Ectodermal cell (in vitro differentiated cells): Measurements from ENCODE around the gene ACYP2.

Source experiments
- H3K27ac ChIP-seq: 2 replicates; pipeline ENCODE4 v1.7.0; 2013; ENCODE audit warnings: mild to moderate bottlenecking, low read depth, low read length; ENCODE audit not compliant: insufficient read depth, poor library complexity, severe bottlenecking
- H3K27me3 ChIP-seq: 2 replicates; pipeline ENCODE4 v1.7.0; 2013; ENCODE audit warnings: mild to moderate bottlenecking, low read length; ENCODE audit not compliant: insufficient read depth, control insufficient read depth, poor library complexity, severe bottlenecking
- H3K36me3 ChIP-seq: one replicate; pipeline ENCODE4 v1.7.0; 2013; ENCODE audit warnings: low read length; ENCODE audit not compliant: control insufficient read depth, insufficient read depth
- H3K4me1 ChIP-seq: one replicate; pipeline ENCODE4 v1.7.0; 2013; ENCODE audit warnings: low read length; ENCODE audit not compliant: control insufficient read depth, insufficient read depth
- H3K4me3 ChIP-seq: 2 replicates; pipeline ENCODE4 v1.7.0; 2013; ENCODE audit warnings: low read depth, low read length, control low read depth; ENCODE audit not compliant: insufficient read depth
- H3K9me3 ChIP-seq: 2 replicates; pipeline ENCODE4 v1.7.0; 2013; ENCODE audit warnings: mild to moderate bottlenecking, low read length, moderate library complexity; ENCODE audit not compliant: control insufficient read depth
- WGBS, 2 experiments: methylation state at CpG; one replicate each; pipeline ENCODE4 v1.1.7; 2013; ENCODE audit warnings: missing lambda C conversion rate in 2 of 2; 5-methylcytosine and 5-hydroxymethylcytosine counted together

Gene ACYP2

DNA sequence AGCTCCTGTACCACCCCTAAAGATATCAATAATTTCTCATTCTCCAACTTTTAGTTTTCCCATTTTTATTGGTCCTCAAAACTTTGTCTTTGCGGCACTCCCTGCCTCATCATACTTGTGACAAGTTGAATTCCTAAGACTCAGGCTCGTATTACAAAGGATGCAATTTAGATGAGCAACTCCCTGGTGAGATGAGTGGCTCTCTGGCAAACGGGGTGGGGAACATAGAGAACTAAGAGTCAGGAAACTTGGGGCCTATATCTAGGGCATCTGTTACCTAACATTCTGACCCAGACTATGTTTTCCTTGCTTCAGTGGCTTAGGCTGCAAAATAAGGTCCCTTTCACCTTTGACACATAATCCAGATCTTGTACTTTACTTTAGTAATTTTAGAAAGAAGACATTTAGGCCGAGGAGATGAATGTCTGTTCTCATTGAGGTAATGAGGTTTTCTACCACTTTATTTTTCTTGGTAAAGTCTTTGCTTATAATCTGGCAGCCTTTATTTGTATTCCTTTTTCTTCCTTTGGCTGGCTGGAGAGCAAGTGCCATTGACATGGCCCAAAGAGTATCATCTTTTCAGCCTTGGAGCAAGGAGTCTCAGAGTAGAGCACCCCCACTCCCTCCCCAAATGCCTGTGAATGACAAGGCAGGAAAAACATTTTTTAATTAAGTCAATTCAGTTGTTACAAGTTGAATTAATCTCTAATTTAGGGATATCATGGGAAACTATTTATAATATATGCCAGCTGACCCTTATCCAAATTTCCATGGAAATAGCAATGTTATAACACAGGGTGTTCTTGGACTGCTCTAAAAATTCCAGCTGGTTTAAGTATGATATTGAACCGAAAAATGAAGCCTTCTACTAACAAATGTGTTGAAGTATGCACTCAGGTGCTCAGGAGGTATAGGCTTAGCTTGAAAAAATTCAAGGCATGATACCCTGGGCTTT lies 125.4 kb downstream of the ACYP2 start:
- Histone ChIP-seq H3K27me3 (no peaks in the 10 kb centered on the region), H3K9me3 (peaks cover 2% of the 10 kb centered on the region), H3K4me3 (no peak overlapping the region), H3K36me3 (no peaks in the 10 kb centered on the region), H3K27ac (no peak overlapping the region), H3K4me1 (peaks cover 15% of the 10 kb centered on the region)
- WGBS, 2 experiments: 43 to 44% methylated on average over 5 of the region's 5 CpGs

DNA sequence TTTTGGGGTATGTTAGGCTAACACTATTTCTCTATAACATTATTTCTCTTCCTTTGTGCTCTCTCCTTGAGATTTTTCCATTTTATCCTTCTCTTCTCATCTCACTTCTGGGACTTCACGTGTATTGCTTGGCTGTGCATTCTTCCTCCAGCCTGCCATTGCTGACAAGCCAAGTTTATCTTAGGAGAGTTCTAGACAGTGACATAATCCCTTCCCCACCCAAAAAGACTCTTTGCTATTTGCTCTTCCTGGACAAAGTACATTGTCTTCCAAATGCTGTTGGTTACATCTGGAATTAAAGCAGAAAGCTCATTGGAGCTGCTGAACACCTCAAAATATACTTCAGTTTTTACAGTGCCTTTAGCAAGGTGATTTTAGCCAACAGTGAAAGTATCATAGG lies 131.7 kb downstream of the ACYP2 start:
- H3K4me3 ChIP-seq: no peak overlapping the region
- no peak overlapping the region for H3K27ac ChIP-seq
- no peaks in the 10 kb centered on the region for H3K27me3 ChIP-seq
- no peaks in the 10 kb centered on the region for H3K36me3 ChIP-seq
- 87 to 89% methylated on average over 1 of the region's 1 CpG for WGBS, 2 experiments
- no peaks in the 10 kb centered on the region for H3K4me1 ChIP-seq
- H3K9me3 ChIP-seq: no peaks in the 10 kb centered on the region

DNA sequence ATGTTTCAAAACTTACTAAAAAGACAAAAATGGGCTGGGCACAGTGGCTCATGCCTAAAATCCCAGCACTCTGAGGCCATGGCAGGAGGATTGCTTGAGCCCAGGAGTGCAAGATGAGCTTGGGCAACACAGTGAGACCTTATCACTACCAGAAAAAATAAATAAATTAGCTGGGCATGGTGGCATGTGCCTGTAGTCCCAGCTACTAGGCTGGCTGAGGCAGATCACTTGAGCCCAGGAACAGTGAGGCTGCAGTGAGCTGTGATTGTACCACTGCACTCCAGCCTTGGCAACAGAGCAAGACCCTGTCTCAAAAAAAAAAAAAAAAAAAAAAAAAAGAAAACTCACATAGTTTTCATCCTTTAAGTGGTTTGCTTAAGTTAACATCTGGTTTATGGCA lies 134.2 kb downstream of the ACYP2 start:
- H3K9me3 ChIP-seq: no peaks in the 10 kb centered on the region
- H3K4me3 ChIP-seq: no peak overlapping the region
- H3K27me3 ChIP-seq: no peaks in the 10 kb centered on the region
- no peak overlapping the region for H3K27ac ChIP-seq
- no peaks in the 10 kb centered on the region for H3K36me3 ChIP-seq
- no peaks in the 10 kb centered on the region for H3K4me1 ChIP-seq

DNA sequence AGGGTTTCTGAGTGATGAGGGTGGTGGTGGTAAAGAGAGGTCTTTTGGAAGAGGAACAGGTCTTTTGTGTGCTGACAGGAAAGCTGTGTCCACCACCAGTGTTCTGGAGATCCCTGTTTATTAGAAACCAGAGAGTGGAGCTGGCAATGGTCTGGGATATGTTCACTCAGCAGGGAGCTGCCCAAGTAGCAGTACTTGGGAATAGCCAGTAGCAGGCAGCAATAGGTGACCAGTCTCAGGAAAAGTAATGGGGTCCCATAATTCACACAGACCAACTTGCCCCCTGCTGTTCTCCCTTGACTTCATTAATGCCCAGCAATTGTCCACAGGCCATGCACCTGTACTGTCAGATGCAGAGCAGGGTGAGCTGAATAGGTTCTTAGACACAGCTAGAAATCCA lies 138.8 kb downstream of the ACYP2 start:
- Histone ChIP-seq H3K4me3 (no peak overlapping the region), H3K27ac (no peak overlapping the region), H3K9me3 (no peaks in the 10 kb centered on the region), H3K4me1 (no peaks in the 10 kb centered on the region), H3K27me3 (no peaks in the 10 kb centered on the region), H3K36me3 (no peaks in the 10 kb centered on the region)

DNA sequence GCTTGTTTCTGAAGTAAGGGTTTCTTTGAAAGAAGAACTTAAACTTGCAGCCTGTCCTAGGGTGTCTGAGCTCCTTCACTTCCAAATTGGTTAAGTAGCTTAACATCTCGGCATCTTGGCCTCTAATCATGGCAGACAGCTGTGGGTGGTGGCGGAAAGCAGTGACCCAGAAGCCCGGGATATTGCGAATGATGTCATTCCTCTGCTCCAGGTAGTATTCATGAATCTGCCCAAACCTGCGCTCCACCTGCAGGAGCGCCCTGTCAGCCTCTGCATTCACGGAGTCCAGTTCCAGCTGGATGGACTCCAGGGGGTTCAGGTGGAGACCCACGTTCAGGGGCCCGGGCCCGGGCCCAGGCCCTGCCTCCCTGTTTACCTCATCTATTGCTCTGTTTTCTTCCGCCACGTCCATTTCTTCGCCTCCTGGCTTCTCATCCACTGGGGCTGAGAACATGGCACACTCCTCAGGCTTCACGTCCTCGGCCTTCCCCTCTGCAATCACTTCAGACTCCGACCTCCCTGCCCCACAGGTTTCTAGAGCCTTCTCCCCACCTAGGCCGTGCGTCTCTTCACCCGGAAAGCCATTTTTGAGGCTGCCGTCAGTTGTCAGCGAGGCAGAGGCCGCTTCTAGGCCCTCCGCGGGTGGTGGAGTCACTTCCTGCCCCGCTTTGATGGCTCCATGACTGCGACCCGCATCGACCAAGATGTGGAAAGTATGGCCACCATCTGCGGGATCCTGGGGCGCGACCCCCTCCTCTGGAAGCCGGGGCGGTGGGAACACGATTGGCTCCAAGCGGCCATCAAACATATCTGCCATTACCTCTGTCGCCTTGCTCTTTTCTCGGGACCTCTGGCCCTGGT lies 140.0 kb downstream of the ACYP2 start:
- Histone ChIP-seq H3K4me1 (no peaks in the 10 kb centered on the region), H3K27ac (no peak overlapping the region), H3K36me3 (no peaks in the 10 kb centered on the region), H3K4me3 (no peak overlapping the region), H3K9me3 (no peaks in the 10 kb centered on the region), H3K27me3 (no peaks in the 10 kb centered on the region)
- WGBS, 2 experiments: 94 to 95% methylated on average over 37 of the region's 37 CpGs

DNA sequence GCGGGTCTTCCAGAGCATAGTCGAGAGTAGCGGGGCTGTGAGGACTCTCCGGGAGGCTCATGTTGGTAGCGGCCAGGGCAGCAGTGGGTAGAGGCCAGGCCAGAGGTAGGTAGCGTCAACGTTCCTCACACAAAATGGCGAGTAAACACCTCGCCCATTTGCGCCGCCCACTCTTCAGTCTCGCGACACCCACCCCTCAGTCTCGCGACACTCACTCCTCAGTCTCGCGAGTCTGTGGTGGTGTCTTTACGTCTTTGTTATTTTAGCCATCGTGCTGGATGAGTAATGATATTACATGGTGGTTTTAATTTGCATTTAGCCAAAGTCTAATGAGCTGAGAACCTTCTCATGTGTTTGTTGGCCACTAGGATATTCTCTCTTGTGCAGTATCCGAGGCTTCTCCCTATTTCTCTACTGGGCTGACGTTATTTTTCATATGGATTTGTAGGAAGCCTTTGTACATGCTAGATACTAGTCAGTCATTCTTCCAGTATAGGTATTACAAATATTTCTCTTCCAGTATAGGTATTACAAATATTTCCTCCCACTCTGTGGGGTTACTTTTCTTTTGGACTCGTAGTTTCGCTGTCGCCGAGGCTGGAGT lies 140.8 kb downstream of the ACYP2 start, which contains the start of gene TSPYL6:
TSPYL6 (minus strand) TSS at position 139 of the 604 bp plus-strand sequence; CDS start at position 61, 78 bp downstream.
- H3K9me3 ChIP-seq: no peaks in the 10 kb centered on the region
- no peaks in the 10 kb centered on the region for H3K36me3 ChIP-seq
- H3K27ac ChIP-seq: no peak within 1 kb of the TSS
- no peak within 1 kb of the TSS for H3K4me3 ChIP-seq
- WGBS, 2 experiments: 95% methylated on average over 24 to 25 of the region's 25 CpGs
- H3K27me3 ChIP-seq: no peaks in the 10 kb centered on the region
- H3K4me1 ChIP-seq: no peaks in the 10 kb centered on the region

DNA sequence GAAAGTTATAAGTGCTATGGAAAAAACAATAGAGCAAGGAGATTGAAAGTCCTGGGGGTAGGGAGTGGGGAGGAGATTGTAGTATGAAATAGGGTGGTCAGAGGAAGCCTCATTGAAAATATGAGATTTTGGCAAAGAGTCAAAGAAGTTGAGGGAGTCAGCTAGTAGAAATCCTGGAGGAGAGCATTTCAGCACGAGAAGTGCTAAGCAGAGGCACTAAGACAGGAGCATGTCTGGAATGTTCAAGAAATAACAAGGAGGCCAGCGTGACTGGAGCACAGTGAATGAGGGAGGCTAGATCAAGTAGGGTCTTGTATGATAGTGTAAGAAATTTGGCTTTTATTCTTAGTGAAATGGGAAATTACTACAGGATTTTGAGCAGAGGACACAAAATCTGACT lies 142.8 kb downstream of the ACYP2 start:
- WGBS, 2 experiments: 87 to 92% methylated on average over 2 of the region's 2 CpGs
- Histone ChIP-seq H3K9me3 (no peaks in the 10 kb centered on the region), H3K27ac (no peak overlapping the region), H3K4me3 (no peak overlapping the region), H3K27me3 (no peaks in the 10 kb centered on the region), H3K36me3 (no peaks in the 10 kb centered on the region), H3K4me1 (no peaks in the 10 kb centered on the region)

DNA sequence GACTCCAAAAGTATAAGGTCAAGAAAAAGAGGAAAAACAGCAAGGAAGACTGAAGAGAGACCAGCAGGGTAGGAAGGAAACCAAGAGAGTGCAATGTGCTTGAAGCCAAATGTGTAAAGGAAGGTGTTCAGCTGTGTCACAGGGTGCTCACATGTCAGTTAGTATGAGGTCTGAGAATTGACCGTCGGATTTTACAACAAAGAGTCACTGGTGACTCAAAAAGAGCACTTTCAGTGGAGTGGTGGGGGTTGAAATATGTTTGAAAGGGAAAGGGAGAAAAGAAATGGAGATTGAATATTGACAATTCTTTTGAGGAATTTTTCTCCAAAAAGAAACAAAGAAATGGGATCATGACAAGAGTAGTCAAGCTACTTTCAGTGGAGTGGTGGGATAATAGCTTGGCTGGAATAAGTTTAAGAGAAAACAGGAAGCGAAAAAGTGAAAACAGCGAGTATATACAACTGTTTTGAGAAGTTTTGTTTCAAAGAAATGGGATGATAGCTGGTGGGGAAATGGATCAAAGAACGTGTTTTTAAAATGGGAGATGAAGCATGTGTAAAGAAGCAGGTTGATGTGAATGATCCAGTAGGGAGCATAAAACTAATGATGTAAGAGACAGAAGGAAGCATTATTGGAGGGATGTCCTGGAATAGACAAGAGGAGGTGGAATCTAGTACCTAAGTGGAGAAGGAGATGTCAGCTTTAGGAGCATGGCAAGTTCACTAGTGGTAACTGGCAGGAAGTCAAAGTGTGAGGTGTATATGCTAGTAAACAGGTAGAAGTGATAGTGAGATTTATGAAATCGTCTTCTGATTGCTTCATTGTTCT lies 144.2 kb downstream of the ACYP2 start:
- Histone ChIP-seq H3K4me3 (no peak overlapping the region), H3K9me3 (no peaks in the 10 kb centered on the region), H3K4me1 (no peaks in the 10 kb centered on the region), H3K36me3 (no peaks in the 10 kb centered on the region), H3K27me3 (no peaks in the 10 kb centered on the region), H3K27ac (no peak overlapping the region)
- WGBS, 2 experiments: 91 to 93% methylated on average over 6 of the region's 6 CpGs

DNA sequence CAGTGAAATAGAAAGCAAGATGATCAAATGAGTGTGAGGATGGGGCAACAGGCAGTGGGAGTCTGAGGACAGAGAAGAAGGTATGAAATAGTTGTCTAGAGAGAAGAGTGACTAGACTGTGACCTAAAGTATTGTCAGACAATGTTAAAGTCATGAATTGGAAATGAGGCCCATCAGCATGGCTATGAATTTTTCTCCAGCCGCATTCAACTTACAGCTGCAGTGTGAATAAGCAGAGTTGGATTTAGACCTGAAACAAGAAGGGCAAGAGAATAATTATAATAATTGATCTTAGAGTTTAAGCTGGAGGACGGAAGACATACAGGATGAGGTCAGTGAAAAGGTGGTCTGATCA lies 144.8 kb downstream of the ACYP2 start:
- H3K4me3 ChIP-seq: no peak overlapping the region
- no peaks in the 10 kb centered on the region for H3K27me3 ChIP-seq
- no peaks in the 10 kb centered on the region for H3K9me3 ChIP-seq
- H3K27ac ChIP-seq: no peak overlapping the region
- 89 to 92% methylated on average over 2 of the region's 2 CpGs for WGBS, 2 experiments
- H3K4me1 ChIP-seq: no peaks in the 10 kb centered on the region
- H3K36me3 ChIP-seq: no peaks in the 10 kb centered on the region
